Measurements from ENCODE around the gene LAMTOR3.

The LAMTOR3 gene

DNA sequence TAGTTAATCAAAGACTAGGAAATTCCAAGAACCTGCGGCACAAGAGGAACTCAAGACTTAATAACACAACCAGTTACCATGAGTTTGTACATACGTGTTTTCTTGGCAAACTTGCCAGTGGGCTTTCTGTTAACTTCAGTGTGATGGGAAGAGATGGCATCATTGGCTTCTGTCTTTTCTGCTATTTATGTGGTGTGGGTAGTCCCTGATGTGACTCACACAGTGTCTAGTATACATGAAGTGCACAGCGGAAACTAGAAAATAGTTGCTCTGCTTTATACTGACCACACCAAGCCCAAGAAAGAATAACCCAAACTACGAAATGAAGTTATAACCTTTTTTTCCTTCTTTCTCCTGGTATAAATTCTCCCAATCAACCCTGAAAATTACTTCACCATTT, 53.1 kb downstream of the LAMTOR3 start:
- no peaks in the 10 kb centered on the region; the same call in 1 of the 2 replicates for H3K36me3 ChIP-seq (replicated peaks; ENCODE audit: insufficient read depth, low read length)
- H4K20me1 ChIP-seq (ENCODE audit: insufficient read depth, low read length) = no peaks in the 10 kb centered on the region
- no peaks in the 10 kb centered on the region for H3K27me3 ChIP-seq (replicated peaks; ENCODE audit: insufficient read depth, low read length)
- no peak overlapping the region for H2AFZ ChIP-seq (ENCODE audit: low read length)
- peaks cover 17% of the 10 kb centered on the region for H3F3A ChIP-seq (ENCODE audit: insufficient read depth, low read length)
- no peak overlapping the region for H3K4me2 ChIP-seq (ENCODE audit: low read depth, low read length)
- TF ChIP-seq EZH2phosphoT487 (IDR thresholded peaks at IDR 0.05; ENCODE audit: low read length) = no peak
- no peak for TF ChIP-seq EZH2 (optimal IDR thresholded peaks at IDR 0.05; ENCODE audit: low read depth, low read length)
- no peak for TF ChIP-seq CTCF (IDR thresholded peaks at IDR 0.05; ENCODE audit: low read length)
- peaks cover 50% of the 10 kb centered on the region for H3K79me2 ChIP-seq (ENCODE audit: low read length)
- H3K9me3 ChIP-seq (replicated peaks; ENCODE audit: insufficient read depth, low read length) = no peaks in the 10 kb centered on the region
- H3K4me3 ChIP-seq (ENCODE audit: low read length) = no peak overlapping the region
- peaks cover 27% of the 10 kb centered on the region for H3K4me1 ChIP-seq (ENCODE audit: low read length)
- no peak for DNase-seq
- H3K27ac ChIP-seq (ENCODE audit: low read length) = no peak overlapping the region
- H3K9me2 ChIP-seq (replicated peaks; ENCODE audit: insufficient read depth, low read length) = no peaks in the 10 kb centered on the region
- H3K9ac ChIP-seq (ENCODE audit: low read length) = no peak overlapping the region

DNA sequence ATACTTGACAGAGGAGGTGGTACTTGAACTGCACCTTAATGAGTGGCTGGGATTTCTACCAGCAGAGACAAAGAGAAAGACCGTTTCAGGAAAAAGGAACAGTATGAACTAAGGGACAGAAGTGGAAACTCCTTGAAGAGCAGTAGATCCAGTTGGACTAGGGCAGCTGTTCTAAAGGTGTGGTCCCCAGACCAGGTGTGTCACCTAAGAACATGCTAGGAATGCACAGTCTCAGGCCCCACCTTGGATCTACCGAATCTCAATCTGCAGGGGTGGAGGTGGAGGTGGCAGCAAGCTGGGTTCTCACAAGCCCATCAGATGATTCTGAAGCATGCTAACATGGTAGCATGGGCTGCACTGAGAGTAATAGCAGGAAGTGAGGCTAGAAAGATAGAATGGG, 55.3 kb downstream of the LAMTOR3 start:
- no peak for DNase-seq
- no peak overlapping the region for H3K9ac ChIP-seq (ENCODE audit: low read length)
- no peak overlapping the region for H3K4me2 ChIP-seq (ENCODE audit: low read depth, low read length)
- H3K4me1 ChIP-seq (ENCODE audit: low read length) = 0 out of 2 replicates have a peak, but pooled peaks cover 6% of the 10 kb centered on the region
- no peak overlapping the region for H2AFZ ChIP-seq (ENCODE audit: low read length)
- H3K4me3 ChIP-seq (ENCODE audit: low read length) = no peak overlapping the region
- H3K27me3 ChIP-seq (replicated peaks; ENCODE audit: insufficient read depth, low read length) = no peaks in the 10 kb centered on the region
- H3K27ac ChIP-seq (ENCODE audit: low read length) = no peak overlapping the region
- H3K9me3 ChIP-seq (replicated peaks; ENCODE audit: insufficient read depth, low read length) = no peaks in the 10 kb centered on the region
- no peaks in the 10 kb centered on the region for H3K9me2 ChIP-seq (replicated peaks; ENCODE audit: insufficient read depth, low read length)
- H4K20me1 ChIP-seq (ENCODE audit: insufficient read depth, low read length) = no peaks in the 10 kb centered on the region
- H3K36me3 ChIP-seq (replicated peaks; ENCODE audit: insufficient read depth, low read length) = peaks cover 4% of the 10 kb centered on the region; the same call in 1 of the 2 replicates
- H3K79me2 ChIP-seq (ENCODE audit: low read length) = peaks cover 60% of the 10 kb centered on the region
- TF ChIP-seq EZH2phosphoT487 (IDR thresholded peaks at IDR 0.05; ENCODE audit: low read length) (no peak), EZH2 (optimal IDR thresholded peaks at IDR 0.05; ENCODE audit: low read depth, low read length) (no peak), CTCF (IDR thresholded peaks at IDR 0.05; ENCODE audit: low read length) (no peak)
- no peaks in the 10 kb centered on the region for H3F3A ChIP-seq (ENCODE audit: insufficient read depth, low read length)

- H3K27ac ChIP-seq (ENCODE audit: low read length) = no peak overlapping the region
- no peak overlapping the region for H3K9ac ChIP-seq (ENCODE audit: low read length)
- no peak for DNase-seq
- no peak overlapping the region for H3K4me2 ChIP-seq (ENCODE audit: low read depth, low read length)
- peaks cover 78% of the 10 kb centered on the region for H3K79me2 ChIP-seq (ENCODE audit: low read length)
- no peak overlapping the region for H2AFZ ChIP-seq (ENCODE audit: low read length)
- peaks cover 5% of the 10 kb centered on the region; the same call in 1 of the 2 replicates for H4K20me1 ChIP-seq (ENCODE audit: insufficient read depth, low read length)
- H3K4me1 ChIP-seq (ENCODE audit: low read length) = no peaks in the 10 kb centered on the region
- no peak for TF ChIP-seq EZH2 (optimal IDR thresholded peaks at IDR 0.05; ENCODE audit: low read depth, low read length)
- no peak for TF ChIP-seq CTCF (IDR thresholded peaks at IDR 0.05; ENCODE audit: low read length)
- TF ChIP-seq EZH2phosphoT487 (IDR thresholded peaks at IDR 0.05; ENCODE audit: low read length) = no peak
- H3K9me2 ChIP-seq (replicated peaks; ENCODE audit: insufficient read depth, low read length) = no peaks in the 10 kb centered on the region
- no peaks in the 10 kb centered on the region for H3K27me3 ChIP-seq (replicated peaks; ENCODE audit: insufficient read depth, low read length)
- no peaks in the 10 kb centered on the region for H3K9me3 ChIP-seq (replicated peaks; ENCODE audit: insufficient read depth, low read length)
- no peaks in the 10 kb centered on the region for H3F3A ChIP-seq (ENCODE audit: insufficient read depth, low read length)
- peaks cover 4% of the 10 kb centered on the region; the same call in 1 of the 2 replicates for H3K36me3 ChIP-seq (replicated peaks; ENCODE audit: insufficient read depth, low read length)
- no peak overlapping the region for H3K4me3 ChIP-seq (ENCODE audit: low read length)
Measured at GRCh38 chr4:99835942-99836341, 58.3 kb downstream of the LAMTOR3 start.
